22Rv1 (cell line): ENCODE data around the gene STAG2.

Experiments
- ZFX ChIP-seq: fragments of 450-650 bp; IDR thresholded peaks from 2 replicates; pipeline ENCODE4 v1.6.1; 2017; ENCODE audit warnings: antibody characterized with exemption, borderline replicate concordance
- TF ChIP-seq, protein P1 (sequence below): fragments of 450-650 bp; IDR thresholded peaks from 2 replicates; pipeline ENCODE4 v1.5.1; 2017; ENCODE audit warnings: mild to moderate bottlenecking

GRCh38 chrX:124087000-124087746, 125.7 kb downstream of the STAG2 start:
- TF ChIP-seq, protein P1, sequence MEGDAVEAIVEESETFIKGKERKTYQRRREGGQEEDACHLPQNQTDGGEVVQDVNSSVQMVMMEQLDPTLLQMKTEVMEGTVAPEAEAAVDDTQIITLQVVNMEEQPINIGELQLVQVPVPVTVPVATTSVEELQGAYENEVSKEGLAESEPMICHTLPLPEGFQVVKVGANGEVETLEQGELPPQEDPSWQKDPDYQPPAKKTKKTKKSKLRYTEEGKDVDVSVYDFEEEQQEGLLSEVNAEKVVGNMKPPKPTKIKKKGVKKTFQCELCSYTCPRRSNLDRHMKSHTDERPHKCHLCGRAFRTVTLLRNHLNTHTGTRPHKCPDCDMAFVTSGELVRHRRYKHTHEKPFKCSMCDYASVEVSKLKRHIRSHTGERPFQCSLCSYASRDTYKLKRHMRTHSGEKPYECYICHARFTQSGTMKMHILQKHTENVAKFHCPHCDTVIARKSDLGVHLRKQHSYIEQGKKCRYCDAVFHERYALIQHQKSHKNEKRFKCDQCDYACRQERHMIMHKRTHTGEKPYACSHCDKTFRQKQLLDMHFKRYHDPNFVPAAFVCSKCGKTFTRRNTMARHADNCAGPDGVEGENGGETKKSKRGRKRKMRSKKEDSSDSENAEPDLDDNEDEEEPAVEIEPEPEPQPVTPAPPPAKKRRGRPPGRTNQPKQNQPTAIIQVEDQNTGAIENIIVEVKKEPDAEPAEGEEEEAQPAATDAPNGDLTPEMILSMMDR = no peak
- no peak for TF ChIP-seq ZFX
